ENCODE measurements around the gene BRDT. TPM values are rescaled to one million over a fixed set of nuclear protein-coding genes. Genes with fewer than 3 reads are reported as not detected.

Gene BRDT
- total RNA-seq, 1 donor from 2014 or later: not detected

DNA sequence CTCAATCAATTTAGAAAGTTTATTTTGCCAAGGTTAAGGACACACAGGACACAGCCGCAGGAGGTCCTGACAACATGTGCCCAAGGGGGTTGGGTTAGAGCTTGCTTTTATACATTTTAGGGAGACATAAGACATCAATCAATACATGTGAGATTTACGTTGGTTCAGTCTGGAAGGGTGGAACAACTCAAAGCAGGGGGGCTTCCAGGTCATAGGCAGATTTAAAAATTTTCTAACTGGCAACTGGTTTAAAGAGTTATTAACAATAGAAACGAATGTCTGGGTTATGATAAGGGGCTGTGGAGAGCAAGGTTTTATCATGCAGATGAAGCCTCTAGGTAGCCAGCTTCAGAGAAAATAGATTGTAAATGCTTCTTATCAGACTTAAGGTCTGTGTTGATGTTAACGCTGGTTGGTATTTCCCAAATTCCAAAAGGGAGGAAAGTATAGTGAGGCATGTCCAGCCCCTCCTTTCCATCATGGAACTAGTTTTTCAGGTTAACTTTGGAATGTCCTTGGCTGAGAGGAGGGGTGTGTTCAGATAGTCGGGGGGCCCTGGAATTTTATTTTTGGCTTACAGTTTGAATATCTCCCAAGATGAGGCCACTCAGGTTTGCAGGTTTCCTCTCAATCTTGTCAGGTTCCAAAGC is 32.3 kb upstream of the BRDT start:
- no peak for TF ChIP-seq CTCF (conservative IDR thresholded peaks at IDR 0.05)
- no peak overlapping the region for H3K4me3 Mint-ChIP-seq
- H3K9me3 Mint-ChIP-seq: no peaks in the 10 kb centered on the region
- H3K36me3 Mint-ChIP-seq: no peaks in the 10 kb centered on the region
- no peaks in the 10 kb centered on the region for H3K27me3 Mint-ChIP-seq
- H3K4me1 Mint-ChIP-seq (ENCODE audit: unreplicated experiment): peaks cover 28% of the 10 kb centered on the region
- peak overlapping the region; percentile 57 for H3K27ac Mint-ChIP-seq
- DNase-seq (ENCODE audit: extremely low spot score, unreplicated experiment): no peak

- Mint-ChIP-seq H3K27ac (no peak overlapping the region), H3K36me3 (no peaks in the 10 kb centered on the region), H3K27me3 (no peaks in the 10 kb centered on the region), H3K9me3 (no peaks in the 10 kb centered on the region), H3K4me3 (no peak overlapping the region), H3K4me1 (ENCODE audit: unreplicated experiment) (peaks cover 10% of the 10 kb centered on the region)
- DNase-seq (ENCODE audit: extremely low spot score, unreplicated experiment): no peak
- TF ChIP-seq CTCF (conservative IDR thresholded peaks at IDR 0.05): no peak
Observed at GRCh38 chr1:91919962-91920361, 29.2 kb upstream of the BRDT start.

- H3K27ac Mint-ChIP-seq: no peak overlapping the region
- H3K4me1 Mint-ChIP-seq (ENCODE audit: unreplicated experiment): peaks cover 3% of the 10 kb centered on the region
- H3K9me3 Mint-ChIP-seq: no peaks in the 10 kb centered on the region
Observed at GRCh38 chr1:91924146-91924545, 25.1 kb upstream of the BRDT start.

DNA sequence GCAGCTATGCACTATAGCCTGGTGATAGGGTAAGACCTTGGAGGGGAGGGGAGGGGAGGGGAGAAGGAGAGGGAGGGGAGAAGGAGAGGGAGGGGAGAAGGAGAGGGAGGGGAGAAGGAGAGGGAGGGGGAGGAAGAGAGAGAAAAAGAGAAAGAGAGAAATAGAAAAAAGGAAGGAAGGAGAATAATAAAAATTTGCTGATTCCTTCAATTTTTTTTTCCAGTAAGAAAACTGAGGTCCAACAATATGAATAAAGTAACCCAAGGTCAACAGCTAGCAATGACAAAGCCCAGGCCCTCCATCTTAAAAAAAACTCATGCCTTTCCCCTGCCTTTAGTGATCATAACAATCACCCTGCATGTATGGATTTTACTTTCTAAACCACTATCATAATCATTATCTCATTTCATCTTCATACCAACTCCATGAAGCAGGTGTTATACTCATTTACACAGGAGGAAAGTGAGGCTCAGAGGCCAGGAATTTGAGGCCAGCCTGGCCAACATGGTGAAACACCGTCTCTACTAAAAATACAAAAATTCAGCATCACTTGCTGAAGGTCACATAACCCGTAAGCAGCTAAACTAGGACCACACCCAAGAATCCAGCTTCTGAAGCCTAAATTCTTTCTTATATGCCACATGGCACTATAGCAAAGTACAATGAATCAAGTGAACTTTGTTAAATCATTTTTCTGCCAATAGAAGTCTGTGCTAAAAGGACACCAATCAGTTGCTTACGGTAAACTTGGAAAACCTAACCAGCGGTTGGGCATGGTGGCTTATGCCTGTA is 23.4 kb upstream of the BRDT start:
- no peak for DNase-seq (ENCODE audit: extremely low spot score, unreplicated experiment)
- no peak for TF ChIP-seq CTCF (conservative IDR thresholded peaks at IDR 0.05)
- Mint-ChIP-seq H3K9me3 (no peaks in the 10 kb centered on the region), H3K27ac (no peak overlapping the region), H3K4me1 (ENCODE audit: unreplicated experiment) (peaks cover 12% of the 10 kb centered on the region), H3K4me3 (no peak overlapping the region), H3K27me3 (no peaks in the 10 kb centered on the region), H3K36me3 (no peaks in the 10 kb centered on the region)

More at GRCh38 chr1:91924146-91924545, 25.1 kb upstream of the BRDT start:
- no peak overlapping the region for H3K4me3 Mint-ChIP-seq
- no peaks in the 10 kb centered on the region for H3K27me3 Mint-ChIP-seq
- no peaks in the 10 kb centered on the region for H3K36me3 Mint-ChIP-seq
- DNase-seq (ENCODE audit: extremely low spot score, unreplicated experiment): no peak
- TF ChIP-seq CTCF (conservative IDR thresholded peaks at IDR 0.05): no peak

GRCh38 chr1:91928026-91928425 is 21.2 kb upstream of the BRDT start:
- TF ChIP-seq CTCF (conservative IDR thresholded peaks at IDR 0.05): no peak
- peaks cover 12% of the 10 kb centered on the region for H3K4me1 Mint-ChIP-seq (ENCODE audit: unreplicated experiment)
- peaks cover 6% of the 10 kb centered on the region for H3K9me3 Mint-ChIP-seq
- H3K27me3 Mint-ChIP-seq: no peaks in the 10 kb centered on the region
- no peaks in the 10 kb centered on the region for H3K36me3 Mint-ChIP-seq
- H3K27ac Mint-ChIP-seq: no peak overlapping the region
- no peak for DNase-seq (ENCODE audit: extremely low spot score, unreplicated experiment)
- H3K4me3 Mint-ChIP-seq: no peak overlapping the region
